ENCODE measurements around the gene HSPBP1. TPM values are rescaled to one million over a fixed set of nuclear protein-coding genes. Genes with fewer than 3 reads are reported as not detected.

Gene HSPBP1
- total and polyA plus RNA-seq, 9 of the 15 experiments (the other 6 are each of a cell fraction or from before 2014, with no cell fraction given): 0.83 to 81.3 (median 21.8) TPM

DNA sequence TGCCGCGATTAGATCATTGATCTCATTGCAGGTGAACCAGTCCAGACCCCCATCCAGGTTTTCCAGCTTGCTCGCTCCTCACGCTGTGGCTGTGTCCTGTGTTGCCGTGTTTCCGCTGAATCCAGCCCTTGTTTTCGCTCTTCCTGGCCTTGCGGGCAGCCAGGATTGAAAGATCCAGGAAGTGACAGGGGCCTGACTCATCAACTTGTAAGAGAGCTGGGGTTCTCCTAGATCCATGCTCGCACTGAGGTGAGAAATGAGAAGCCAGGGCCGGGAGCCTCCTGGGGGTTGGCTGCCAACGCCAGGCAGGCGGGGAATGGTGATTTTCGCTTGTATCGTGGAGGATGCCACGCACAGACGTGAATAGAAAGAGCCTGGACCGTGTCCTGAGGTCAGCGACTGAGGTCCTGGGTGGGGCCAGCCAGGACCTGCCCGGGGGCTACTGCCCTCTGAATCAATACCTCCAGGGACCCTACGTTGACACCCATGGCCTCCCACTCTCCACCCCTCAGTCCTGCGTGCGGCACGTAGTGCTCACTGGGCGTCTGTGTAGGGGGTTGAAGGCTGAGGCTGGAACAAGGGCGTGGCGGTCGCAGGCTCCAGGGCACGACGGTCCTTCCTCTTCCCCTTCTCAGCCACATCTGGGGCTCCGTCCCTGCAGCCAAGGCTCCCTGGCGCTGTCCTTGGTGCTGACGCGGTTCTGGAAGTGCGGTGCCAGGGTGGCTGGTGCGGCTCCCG lies 63.3 kb downstream of the HSPBP1 start (continued):
- TF ChIP-seq ZNF644 (tag; IDR thresholded peaks at IDR 0.05; ENCODE audit: low read depth) (peak; percentile 80; the same call in 1 of the 2 replicates), SMARCA5 (IDR thresholded peaks at IDR 0.05) (no peak), BACH1 (tag; IDR thresholded peaks at IDR 0.05) (no peak; the same call in none of the 2 replicates), ZNF165 (CRISPR knock-in tag; IDR thresholded peaks at IDR 0.05; ENCODE audit: borderline replicate concordance) (no peak), TGIF2 (CRISPR knock-in tag; IDR thresholded peaks at IDR 0.05) (peak; percentile 80; the same call in 1 of the 2 replicates), U2AF2 (optimal IDR thresholded peaks at IDR 0.05; ENCODE audit: low read depth, low read length) (no peak), ZNF146 (CRISPR knock-in tag; IDR thresholded peaks at IDR 0.05; ENCODE audit: unreplicated experiment) (no peak), TEAD1 (CRISPR knock-in tag; IDR thresholded peaks at IDR 0.05) (peak in 1 of 2 experiments; percentile 78), KDM1A (IDR thresholded peaks at IDR 0.05) (peak; percentile 77 to 81), MAFG (tag; conservative IDR thresholded peaks at IDR 0.05) (peak; percentile 92), ZC3H11A (IDR thresholded peaks at IDR 0.05; ENCODE audit: low read depth, low read length) (no peak), PCBP2 (IDR thresholded peaks at IDR 0.05; ENCODE audit: low read depth, low read length, poor library complexity, severe bottlenecking) (no peak), RAD21 (CRISPR knock-in tag; conservative IDR thresholded peaks at IDR 0.05 in 1 of 2, IDR thresholded peaks at IDR 0.05 in 1 of 2) (peak in 1 of 2 experiments; percentile 40; a peak in 2 of 4 replicates), ZFX (CRISPR knock-in tag; IDR thresholded peaks at IDR 0.05) (peak; percentile 76), ETV6 (IDR thresholded peaks at IDR 0.05; ENCODE audit: borderline replicate concordance in 1 of 2, low read depth in 2 of 2, low read length in 1 of 2) (peak in 1 of 2 experiments; percentile 34; a peak in 2 of 4 replicates), ETV6 (CRISPR knock-in tag; IDR thresholded peaks at IDR 0.05; ENCODE audit: borderline replicate concordance) (peak; percentile 93), GABPB1 (CRISPR knock-in tag; IDR thresholded peaks at IDR 0.05) (peak; percentile 91), ZNF57 (CRISPR knock-in tag; IDR thresholded peaks at IDR 0.05) (no peak), XRCC4 (IDR thresholded peaks at IDR 0.05; ENCODE audit: extremely low read depth, insufficient read depth, insufficient read length) (no peak), GABPA (tag; conservative IDR thresholded peaks at IDR 0.05; ENCODE audit: low read depth) (peak; percentile 86)
- TF ChIP-seq, protein P1, sequence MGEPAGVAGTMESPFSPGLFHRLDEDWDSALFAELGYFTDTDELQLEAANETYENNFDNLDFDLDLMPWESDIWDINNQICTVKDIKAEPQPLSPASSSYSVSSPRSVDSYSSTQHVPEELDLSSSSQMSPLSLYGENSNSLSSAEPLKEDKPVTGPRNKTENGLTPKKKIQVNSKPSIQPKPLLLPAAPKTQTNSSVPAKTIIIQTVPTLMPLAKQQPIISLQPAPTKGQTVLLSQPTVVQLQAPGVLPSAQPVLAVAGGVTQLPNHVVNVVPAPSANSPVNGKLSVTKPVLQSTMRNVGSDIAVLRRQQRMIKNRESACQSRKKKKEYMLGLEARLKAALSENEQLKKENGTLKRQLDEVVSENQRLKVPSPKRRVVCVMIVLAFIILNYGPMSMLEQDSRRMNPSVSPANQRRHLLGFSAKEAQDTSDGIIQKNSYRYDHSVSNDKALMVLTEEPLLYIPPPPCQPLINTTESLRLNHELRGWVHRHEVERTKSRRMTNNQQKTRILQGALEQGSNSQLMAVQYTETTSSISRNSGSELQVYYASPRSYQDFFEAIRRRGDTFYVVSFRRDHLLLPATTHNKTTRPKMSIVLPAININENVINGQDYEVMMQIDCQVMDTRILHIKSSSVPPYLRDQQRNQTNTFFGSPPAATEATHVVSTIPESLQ (CRISPR knock-in tag; IDR thresholded peaks at IDR 0.05): peak; percentile 62; the same call in 1 of the 2 replicates
- TF ChIP-seq, protein P2, sequence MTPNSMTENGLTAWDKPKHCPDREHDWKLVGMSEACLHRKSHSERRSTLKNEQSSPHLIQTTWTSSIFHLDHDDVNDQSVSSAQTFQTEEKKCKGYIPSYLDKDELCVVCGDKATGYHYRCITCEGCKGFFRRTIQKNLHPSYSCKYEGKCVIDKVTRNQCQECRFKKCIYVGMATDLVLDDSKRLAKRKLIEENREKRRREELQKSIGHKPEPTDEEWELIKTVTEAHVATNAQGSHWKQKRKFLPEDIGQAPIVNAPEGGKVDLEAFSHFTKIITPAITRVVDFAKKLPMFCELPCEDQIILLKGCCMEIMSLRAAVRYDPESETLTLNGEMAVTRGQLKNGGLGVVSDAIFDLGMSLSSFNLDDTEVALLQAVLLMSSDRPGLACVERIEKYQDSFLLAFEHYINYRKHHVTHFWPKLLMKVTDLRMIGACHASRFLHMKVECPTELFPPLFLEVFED (CRISPR knock-in tag; conservative IDR thresholded peaks at IDR 0.05): peak; percentile 1
- TF ChIP-seq, protein P3, sequence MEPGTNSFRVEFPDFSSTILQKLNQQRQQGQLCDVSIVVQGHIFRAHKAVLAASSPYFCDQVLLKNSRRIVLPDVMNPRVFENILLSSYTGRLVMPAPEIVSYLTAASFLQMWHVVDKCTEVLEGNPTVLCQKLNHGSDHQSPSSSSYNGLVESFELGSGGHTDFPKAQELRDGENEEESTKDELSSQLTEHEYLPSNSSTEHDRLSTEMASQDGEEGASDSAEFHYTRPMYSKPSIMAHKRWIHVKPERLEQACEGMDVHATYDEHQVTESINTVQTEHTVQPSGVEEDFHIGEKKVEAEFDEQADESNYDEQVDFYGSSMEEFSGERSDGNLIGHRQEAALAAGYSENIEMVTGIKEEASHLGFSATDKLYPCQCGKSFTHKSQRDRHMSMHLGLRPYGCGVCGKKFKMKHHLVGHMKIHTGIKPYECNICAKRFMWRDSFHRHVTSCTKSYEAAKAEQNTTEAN (CRISPR knock-in tag; IDR thresholded peaks at IDR 0.05): peak; percentile 95
- TF ChIP-seq, protein P4, sequence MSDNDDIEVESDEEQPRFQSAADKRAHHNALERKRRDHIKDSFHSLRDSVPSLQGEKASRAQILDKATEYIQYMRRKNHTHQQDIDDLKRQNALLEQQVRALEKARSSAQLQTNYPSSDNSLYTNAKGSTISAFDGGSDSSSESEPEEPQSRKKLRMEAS (CRISPR knock-in tag; IDR thresholded peaks at IDR 0.05): peak; percentile 88
